ENCODE results near the gene ABTB2.

The ABTB2 gene

DNA sequence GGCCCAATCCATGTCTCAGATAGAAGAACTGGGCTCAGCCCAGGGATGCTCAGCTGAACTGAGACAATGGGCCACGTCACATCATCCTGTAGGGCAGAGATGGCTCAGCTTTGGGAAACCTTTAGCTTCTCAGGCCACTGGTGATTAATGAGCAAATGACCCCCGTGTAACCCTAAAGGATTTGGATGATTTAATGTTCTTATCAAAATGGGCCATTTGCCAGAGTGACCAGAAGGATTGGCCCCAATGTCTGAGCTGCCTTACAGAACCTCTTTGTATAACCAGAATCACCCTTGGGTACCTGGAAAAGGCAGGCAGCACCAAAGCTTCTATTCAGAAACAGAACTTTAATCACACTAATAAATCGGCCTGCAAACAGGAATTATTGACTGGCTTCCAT is 73.7 kb downstream of the ABTB2 start:
- Mint-ChIP-seq H3K27ac (no peak overlapping the region), H3K4me1 (no peaks in the 10 kb centered on the region), H3K27me3 (no peaks in the 10 kb centered on the region), H3K9me3 (no peaks in the 10 kb centered on the region), H3K4me3 (no peak overlapping the region), H3K36me3 (ENCODE audit: low read depth) (no peaks in the 10 kb centered on the region)
- no peak for DNase-seq
- ATAC-seq, result no peak

GRCh38 chr11:34280945-34281872 is 76.6 kb downstream of the ABTB2 start:
- Mint-ChIP-seq H3K36me3 (ENCODE audit: low read depth) (no peaks in the 10 kb centered on the region), H3K27ac (no peak overlapping the region), H3K9me3 (no peaks in the 10 kb centered on the region), H3K27me3 (no peaks in the 10 kb centered on the region), H3K4me3 (no peak overlapping the region), H3K4me1 (peaks cover under 1% of the 10 kb centered on the region)
- DNase-seq, result no peak
- ATAC-seq, result no peak

DNA sequence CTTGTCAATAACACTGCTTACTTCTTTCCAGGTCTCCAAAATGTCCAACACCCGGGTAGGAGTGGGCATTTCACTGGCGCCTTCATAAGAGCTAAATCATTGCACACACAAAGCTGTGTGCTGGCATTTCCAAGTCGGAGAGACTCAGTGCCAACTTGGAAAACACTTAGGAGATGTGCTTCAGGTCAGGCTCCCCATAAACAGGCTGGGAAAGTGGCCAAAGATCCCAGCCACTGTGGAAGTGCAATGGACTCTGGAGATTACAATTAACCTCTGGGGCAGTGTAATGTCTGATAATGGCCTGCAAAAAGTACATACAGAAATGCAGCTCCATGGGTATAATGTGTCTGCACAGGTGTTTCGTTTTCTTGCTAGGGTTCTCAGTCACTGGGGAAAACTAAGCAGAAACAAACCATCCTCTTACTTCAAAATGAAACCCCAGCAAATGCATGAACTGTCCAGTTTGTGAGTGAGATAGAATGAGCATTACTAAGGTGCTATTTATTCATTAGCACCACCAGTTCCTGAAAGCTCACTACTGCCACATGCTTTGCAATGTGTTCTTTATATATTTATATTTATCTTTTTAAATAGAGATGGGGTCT is 79.0 kb downstream of the ABTB2 start:
- no peak for DNase-seq
- H3K9me3 Mint-ChIP-seq, result no peaks in the 10 kb centered on the region
- H3K4me1 Mint-ChIP-seq, result peaks cover 9% of the 10 kb centered on the region
- no peak for ATAC-seq
- H3K36me3 Mint-ChIP-seq (ENCODE audit: low read depth), result no peaks in the 10 kb centered on the region
- H3K27me3 Mint-ChIP-seq, result no peaks in the 10 kb centered on the region
- H3K27ac Mint-ChIP-seq, result no peak overlapping the region
- no peak overlapping the region for H3K4me3 Mint-ChIP-seq

GRCh38 chr11:34278175-34278574 is 79.6 kb downstream of the ABTB2 start:
- no peaks in the 10 kb centered on the region for H3K9me3 Mint-ChIP-seq
- H3K4me3 Mint-ChIP-seq, result no peak overlapping the region
- H3K27ac Mint-ChIP-seq, result no peak overlapping the region
- H3K27me3 Mint-ChIP-seq, result no peaks in the 10 kb centered on the region
- no peaks in the 10 kb centered on the region for H3K36me3 Mint-ChIP-seq (ENCODE audit: low read depth)
- ATAC-seq, result no peak
- DNase-seq, result no peak
- peaks cover 9% of the 10 kb centered on the region for H3K4me1 Mint-ChIP-seq

- Mint-ChIP-seq H3K9me3 (no peaks in the 10 kb centered on the region), H3K4me1 (peaks cover 9% of the 10 kb centered on the region), H3K27ac (no peak overlapping the region), H3K27me3 (no peaks in the 10 kb centered on the region), H3K36me3 (ENCODE audit: low read depth) (no peaks in the 10 kb centered on the region), H3K4me3 (no peak overlapping the region)
- ATAC-seq, result no peak
- no peak for DNase-seq
Observed at GRCh38 chr11:34277171-34277570, 80.6 kb downstream of the ABTB2 start.

- DNase-seq, result no peak
- no peak for ATAC-seq
- Mint-ChIP-seq H3K36me3 (ENCODE audit: low read depth) (no peaks in the 10 kb centered on the region), H3K9me3 (no peaks in the 10 kb centered on the region), H3K4me3 (no peak overlapping the region), H3K27me3 (no peaks in the 10 kb centered on the region), H3K27ac (no peak overlapping the region), H3K4me1 (peaks cover 9% of the 10 kb centered on the region)
Observed at GRCh38 chr11:34276352-34276864, 81.4 kb downstream of the ABTB2 start.

- Mint-ChIP-seq H3K4me3 (no peak overlapping the region), H3K36me3 (ENCODE audit: low read depth) (no peaks in the 10 kb centered on the region), H3K9me3 (no peaks in the 10 kb centered on the region), H3K4me1 (peaks cover 9% of the 10 kb centered on the region), H3K27ac (no peak overlapping the region), H3K27me3 (no peaks in the 10 kb centered on the region)
- DNase-seq (no peak), ATAC-seq (no peak)
Observed at GRCh38 chr11:34275486-34275885, 82.3 kb downstream of the ABTB2 start.

DNA sequence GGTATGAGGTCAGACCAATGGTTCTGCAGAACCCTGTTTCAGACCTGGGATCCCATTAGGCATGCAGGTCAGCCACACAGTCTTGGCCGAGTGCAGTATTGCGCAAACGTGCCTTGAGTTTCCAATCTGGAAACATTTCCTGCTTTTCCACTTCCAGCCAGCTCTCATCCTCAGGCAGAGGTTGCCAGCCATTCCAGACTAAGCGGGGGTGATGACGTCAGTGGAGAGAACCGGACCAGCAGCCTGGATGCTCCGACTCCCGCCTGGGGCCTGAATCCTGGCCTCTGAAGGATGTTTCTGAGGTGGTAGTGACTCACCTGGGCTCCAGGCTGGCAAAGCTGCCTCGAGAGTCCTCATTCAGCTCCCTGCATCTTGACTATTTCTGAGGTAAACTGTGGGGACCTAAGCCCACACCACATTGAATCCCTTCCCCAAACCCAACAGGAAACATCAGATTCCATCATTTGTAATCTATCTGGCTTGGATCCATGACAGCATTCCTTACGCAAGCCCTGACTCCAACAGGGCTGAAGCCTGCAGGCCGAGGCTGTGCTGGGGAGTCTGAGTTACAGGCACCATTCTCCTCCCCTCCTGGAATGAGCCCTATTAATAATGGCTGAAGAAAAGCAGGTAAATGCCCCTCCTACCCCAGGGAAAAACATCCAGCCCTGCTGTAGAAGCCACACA is 83.0 kb downstream of the ABTB2 start:
- Mint-ChIP-seq H3K4me1 (peaks cover 9% of the 10 kb centered on the region), H3K27me3 (no peaks in the 10 kb centered on the region), H3K9me3 (no peaks in the 10 kb centered on the region), H3K4me3 (no peak overlapping the region), H3K27ac (no peak overlapping the region), H3K36me3 (ENCODE audit: low read depth) (no peaks in the 10 kb centered on the region)
- DNase-seq (no peak), ATAC-seq (no peak)

- H3K4me3 Mint-ChIP-seq, result no peak overlapping the region
- H3K36me3 Mint-ChIP-seq (ENCODE audit: low read depth), result no peaks in the 10 kb centered on the region
- DNase-seq (no peak), ATAC-seq (no peak)
- H3K27ac Mint-ChIP-seq, result no peak overlapping the region
- peaks cover 9% of the 10 kb centered on the region for H3K4me1 Mint-ChIP-seq
- H3K9me3 Mint-ChIP-seq, result no peaks in the 10 kb centered on the region
- H3K27me3 Mint-ChIP-seq, result peaks cover 2% of the 10 kb centered on the region
Observed at GRCh38 chr11:34273099-34273498, 84.7 kb downstream of the ABTB2 start.

GRCh38 chr11:34271727-34272126 is 86.1 kb downstream of the ABTB2 start:
- Mint-ChIP-seq H3K9me3 (no peaks in the 10 kb centered on the region), H3K4me1 (peaks cover 17% of the 10 kb centered on the region), H3K36me3 (ENCODE audit: low read depth) (no peaks in the 10 kb centered on the region), H3K4me3 (no peak overlapping the region), H3K27ac (no peak overlapping the region), H3K27me3 (peaks cover 2% of the 10 kb centered on the region)
- ATAC-seq, result no peak
- DNase-seq, result no peak

GRCh38 chr11:34270711-34271110 is 87.1 kb downstream of the ABTB2 start:
- Mint-ChIP-seq H3K4me3 (no peak overlapping the region), H3K4me1 (peaks cover 21% of the 10 kb centered on the region), H3K36me3 (ENCODE audit: low read depth) (no peaks in the 10 kb centered on the region), H3K9me3 (no peaks in the 10 kb centered on the region), H3K27ac (no peak overlapping the region), H3K27me3 (peaks cover 2% of the 10 kb centered on the region)
- DNase-seq (no peak), ATAC-seq (no peak)

DNA sequence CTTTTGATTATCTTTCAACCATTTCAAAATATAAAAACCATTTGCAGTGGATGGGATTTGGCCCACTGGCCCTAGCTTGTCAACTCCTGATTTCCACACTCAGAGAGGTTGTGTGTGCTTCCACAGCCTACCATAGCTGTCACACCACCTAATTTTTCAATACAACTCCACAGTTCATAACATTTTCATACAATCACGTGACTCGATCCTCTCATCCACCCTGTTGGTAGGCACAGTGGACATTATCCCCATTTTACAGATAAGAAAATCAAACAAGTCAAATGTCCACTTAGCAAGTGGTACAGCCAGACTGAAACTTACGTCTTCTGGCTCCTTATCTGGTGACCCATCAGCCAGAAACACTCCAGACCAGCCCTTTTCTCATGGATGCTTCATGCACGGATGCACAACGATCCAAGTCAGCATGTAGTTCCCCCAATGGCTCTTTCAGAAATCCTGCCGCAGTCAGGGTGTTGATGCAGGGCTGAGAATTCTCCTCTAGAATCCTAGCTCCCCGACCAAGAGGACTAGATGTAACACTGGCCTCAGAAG is 88.0 kb downstream of the ABTB2 start:
- H3K36me3 Mint-ChIP-seq (ENCODE audit: low read depth), result no peaks in the 10 kb centered on the region
- ATAC-seq, result no peak

GRCh38 chr11:34268906-34269430 is 88.8 kb downstream of the ABTB2 start:
- DNase-seq (no peak), ATAC-seq (no peak)
- no peak overlapping the region for H3K4me3 Mint-ChIP-seq
- H3K4me1 Mint-ChIP-seq, result peaks cover 17% of the 10 kb centered on the region
- H3K36me3 Mint-ChIP-seq (ENCODE audit: low read depth), result no peaks in the 10 kb centered on the region
- H3K9me3 Mint-ChIP-seq, result no peaks in the 10 kb centered on the region
- no peak overlapping the region for H3K27ac Mint-ChIP-seq
- peaks cover 2% of the 10 kb centered on the region for H3K27me3 Mint-ChIP-seq

More for the DNA sequence above, 88.0 kb downstream of the ABTB2 start:
- DNase-seq, result no peak
- peaks cover 17% of the 10 kb centered on the region for H3K4me1 Mint-ChIP-seq
- peaks cover 2% of the 10 kb centered on the region for H3K27me3 Mint-ChIP-seq
- no peaks in the 10 kb centered on the region for H3K9me3 Mint-ChIP-seq
- no peak overlapping the region for H3K27ac Mint-ChIP-seq
- no peak overlapping the region for H3K4me3 Mint-ChIP-seq

- Mint-ChIP-seq H3K4me3 (no peak overlapping the region), H3K36me3 (ENCODE audit: low read depth) (no peaks in the 10 kb centered on the region), H3K4me1 (peaks cover 17% of the 10 kb centered on the region), H3K9me3 (no peaks in the 10 kb centered on the region), H3K27ac (no peak overlapping the region), H3K27me3 (peaks cover 2% of the 10 kb centered on the region)
- no peak for ATAC-seq
- DNase-seq, result no peak
Observed at GRCh38 chr11:34267417-34267816, 90.4 kb downstream of the ABTB2 start.
